Breast epithelium (tissue), 4 donors: ENCODE measurements around the gene RPS26. TPM values are rescaled to one million over a fixed set of nuclear protein-coding genes. Genes with fewer than 3 reads are reported as not detected.

Experiments
- DNase-seq, 2 donors: peaks; one replicate each; pipeline ENCODE4 v3.0.0-alpha.2; 2019; ENCODE audit warnings: low spot score in 2 of 2
- H3K27ac ChIP-seq, 2 donors: fragments of 200-600 bp; sonication (generic) in 1 of 2; one replicate each; pipeline ENCODE4 v1.5.1; 2016 to 2019; ENCODE audit warnings: mild to moderate bottlenecking in 1 of 2
- H3K27me3 ChIP-seq, 2 donors: fragments of 200-600 bp; sonication (generic) in 1 of 2; one replicate each; pipeline versions ENCODE4 v1.5.1 to v1.6.0; 2017 to 2019; ENCODE audit warnings: control low read depth in 1 of 2, mild to moderate bottlenecking in 1 of 2
- H3K36me3 ChIP-seq: fragments of 200-600 bp; one replicate; pipeline ENCODE4 v1.5.1; 2019
- H3K4me1 ChIP-seq, 2 donors: fragments of 200-600 bp; sonication (generic); one replicate each; pipeline ENCODE4 v1.5.1; 2016 to 2019; ENCODE audit warnings: control low read depth in 1 of 2
- H3K4me3 ChIP-seq, 3 donors: fragments of 200-600 bp; sonication (generic); 1 replicate in 2 of 3; 2 replicates in 1 of 3; pipeline ENCODE4 v1.5.1; 2016 to 2019; ENCODE audit warnings: mild to moderate bottlenecking in 3 of 3, moderate library complexity in 2 of 3
- H3K9me3 ChIP-seq, 2 donors: fragments of 200-600 bp; sonication (generic) in 1 of 2; one replicate each; pipeline ENCODE4 v1.5.1; 2016 to 2019; ENCODE audit warnings: control low read depth in 1 of 2
- POLR2A ChIP-seq: fragments of 450-650 bp; IDR thresholded peaks from one replicate; pipeline ENCODE4 v1.6.1; 2016; ENCODE audit warnings: antibody characterized with exemption, mild to moderate bottlenecking, moderate library complexity
- POLR2AphosphoS5 ChIP-seq, 3 donors: sonication (generic); formaldehyde crosslinking; IDR thresholded peaks; one replicate each; pipeline ENCODE4 v1.6.1; 2017; ENCODE audit warnings: antibody characterized with exemption in 3 of 3
- intact Hi-C: fragments of 100-400 bp; cut with DNase I; formaldehyde crosslinking; loops from one replicate; pipeline ENCODE4 v1.15.1; 2023; ENCODE audit warnings: low total_unique reads
- total RNA-seq, 3 donors: library from RNA; depleted of rRNA; stranded (reverse); fragments of >200 nt; gene quantifications; one replicate each; pipeline ENCODE4 v1.1.0, GENCODE V29; 2016
- TF ChIP-seq, protein P1 (sequence below), 3 donors: fragments of 450-650 bp; IDR thresholded peaks; one replicate each; pipeline ENCODE4 v1.5.1; 2016 to 2017; ENCODE audit warnings: antibody characterized with exemption in 3 of 3, mild to moderate bottlenecking in 3 of 3, moderate library complexity in 3 of 3

The RPS26 gene
- total RNA-seq, 3 donors from 2014 or later: 557 to 1,840 (median 572) TPM

DNA sequence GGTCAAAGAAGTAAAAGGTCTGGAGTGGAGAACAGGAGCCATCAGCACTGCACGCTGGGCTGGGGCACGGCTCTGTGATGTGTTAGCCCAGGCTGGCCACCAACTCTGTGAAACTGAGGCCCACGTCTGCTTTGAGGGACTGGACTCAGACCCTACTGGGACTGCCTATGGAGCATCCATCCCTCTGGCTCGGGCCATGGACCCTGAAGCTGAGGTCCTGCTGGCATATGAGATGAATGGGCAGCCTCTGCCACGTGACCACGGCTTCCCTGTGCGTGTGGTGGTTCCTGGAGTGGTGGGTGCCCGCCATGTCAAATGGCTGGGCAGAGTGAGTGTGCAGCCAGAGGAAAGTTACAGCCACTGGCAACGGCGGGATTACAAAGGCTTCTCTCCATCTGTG is 37.5 kb upstream of the RPS26 start:
- intact Hi-C loops: no loop called here
- no peaks in the 10 kb centered on the region for H3K4me1 ChIP-seq
- H3K27ac ChIP-seq: no peak overlapping the region
- no peak for DNase-seq
- no peaks in the 10 kb centered on the region for H3K36me3 ChIP-seq
- no peak overlapping the region for H3K4me3 ChIP-seq
- H3K27me3 ChIP-seq: no peaks in the 10 kb centered on the region
- TF ChIP-seq, protein P1, sequence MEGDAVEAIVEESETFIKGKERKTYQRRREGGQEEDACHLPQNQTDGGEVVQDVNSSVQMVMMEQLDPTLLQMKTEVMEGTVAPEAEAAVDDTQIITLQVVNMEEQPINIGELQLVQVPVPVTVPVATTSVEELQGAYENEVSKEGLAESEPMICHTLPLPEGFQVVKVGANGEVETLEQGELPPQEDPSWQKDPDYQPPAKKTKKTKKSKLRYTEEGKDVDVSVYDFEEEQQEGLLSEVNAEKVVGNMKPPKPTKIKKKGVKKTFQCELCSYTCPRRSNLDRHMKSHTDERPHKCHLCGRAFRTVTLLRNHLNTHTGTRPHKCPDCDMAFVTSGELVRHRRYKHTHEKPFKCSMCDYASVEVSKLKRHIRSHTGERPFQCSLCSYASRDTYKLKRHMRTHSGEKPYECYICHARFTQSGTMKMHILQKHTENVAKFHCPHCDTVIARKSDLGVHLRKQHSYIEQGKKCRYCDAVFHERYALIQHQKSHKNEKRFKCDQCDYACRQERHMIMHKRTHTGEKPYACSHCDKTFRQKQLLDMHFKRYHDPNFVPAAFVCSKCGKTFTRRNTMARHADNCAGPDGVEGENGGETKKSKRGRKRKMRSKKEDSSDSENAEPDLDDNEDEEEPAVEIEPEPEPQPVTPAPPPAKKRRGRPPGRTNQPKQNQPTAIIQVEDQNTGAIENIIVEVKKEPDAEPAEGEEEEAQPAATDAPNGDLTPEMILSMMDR (IDR thresholded peaks at IDR 0.05): no peak
- TF ChIP-seq POLR2A (no peak), POLR2AphosphoS5 (IDR thresholded peaks at IDR 0.05) (no peak)
- no peaks in the 10 kb centered on the region for H3K9me3 ChIP-seq

DNA sequence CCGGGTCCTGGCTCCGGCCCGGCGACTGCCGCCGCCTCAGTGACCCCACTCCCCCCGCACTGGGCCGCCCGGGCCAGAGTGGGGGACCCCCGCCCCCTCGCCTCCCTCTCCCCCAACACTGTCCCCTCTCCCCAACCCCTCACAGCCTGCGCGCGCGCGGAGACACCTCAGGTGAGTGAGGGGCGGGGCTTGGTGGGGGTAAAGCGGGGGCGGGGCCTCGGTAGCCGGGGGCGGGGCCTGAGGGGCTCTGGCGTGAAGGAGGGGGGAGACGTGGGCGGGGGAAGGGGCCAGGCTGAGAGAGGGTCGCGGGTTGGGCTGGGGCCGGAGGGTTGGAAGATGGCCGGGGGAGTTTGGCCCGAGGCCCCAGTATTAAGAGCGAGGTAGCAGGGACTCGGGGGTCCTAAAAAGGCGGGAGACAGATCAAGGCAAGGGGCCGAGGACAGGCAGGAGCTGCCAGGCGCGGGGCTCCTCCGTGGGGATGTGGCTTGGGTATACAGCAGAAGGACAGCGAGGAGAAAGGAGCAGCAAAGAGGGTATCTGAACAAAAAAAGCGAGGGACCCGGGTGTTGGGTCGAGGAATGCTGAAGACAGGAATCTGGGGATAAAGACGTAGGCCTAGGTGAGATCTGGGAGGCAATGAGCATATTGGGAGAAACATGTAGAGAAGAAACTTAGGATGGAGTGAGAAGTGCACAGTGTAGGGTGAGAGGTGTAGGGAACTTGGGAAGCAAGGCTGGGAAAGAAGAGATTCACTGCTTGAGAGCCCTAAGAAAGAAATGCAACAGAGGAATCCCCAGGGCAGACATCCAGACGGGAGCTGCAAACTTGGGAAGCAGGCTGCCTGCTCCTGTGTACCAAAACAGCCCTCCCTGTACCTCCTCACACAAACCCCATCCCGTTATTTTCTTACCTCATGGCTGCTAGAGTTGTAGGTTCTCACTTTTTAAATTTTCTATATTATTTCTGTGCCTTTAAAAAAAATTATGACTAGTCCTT is 33.9 kb upstream of the RPS26 start:
- Histone ChIP-seq H3K4me3 (peak overlapping the region; percentile 93 to 98 (median 98)), H3K27ac (peak overlapping the region; percentile 98), H3K9me3 (no peaks in the 10 kb centered on the region), H3K27me3 (no peaks in the 10 kb centered on the region), H3K4me1 (no peaks in the 10 kb centered on the region), H3K36me3 (no peaks in the 10 kb centered on the region)
- intact Hi-C loops: no loop called here
- TF ChIP-seq POLR2A (no peak), POLR2AphosphoS5 (IDR thresholded peaks at IDR 0.05) (no peak)
- TF ChIP-seq, protein P1 (IDR thresholded peaks at IDR 0.05): no peak
- DNase-seq: peak in 1 of 2 donors; percentile 34

DNA sequence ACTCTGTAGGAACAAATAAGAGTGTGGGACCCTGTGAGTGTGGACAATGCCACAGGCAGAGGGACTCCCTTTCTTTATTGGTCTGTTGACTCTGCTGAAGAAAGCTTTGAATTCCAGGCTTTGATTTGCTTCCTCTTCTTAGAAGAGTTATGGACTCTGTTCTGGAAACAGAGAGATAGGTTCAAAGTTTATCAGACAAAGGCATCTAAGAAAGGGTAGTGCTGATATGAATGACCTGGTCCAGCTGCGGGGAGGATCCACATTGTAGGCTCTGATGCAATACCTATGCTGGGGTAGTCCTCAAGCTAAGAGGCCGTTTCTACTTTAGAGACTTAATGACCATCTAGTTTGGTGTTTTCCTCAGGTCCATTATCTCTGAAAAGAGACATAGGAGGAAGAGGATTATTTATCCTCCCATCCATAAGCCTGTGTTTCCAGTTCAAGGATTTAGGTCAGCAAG is 31.6 kb upstream of the RPS26 start:
- H3K27ac ChIP-seq: no peak overlapping the region
- H3K9me3 ChIP-seq: no peaks in the 10 kb centered on the region
- intact Hi-C loops: no loop called here
- no peaks in the 10 kb centered on the region for H3K4me1 ChIP-seq
- H3K27me3 ChIP-seq: no peaks in the 10 kb centered on the region
- TF ChIP-seq, protein P1 (IDR thresholded peaks at IDR 0.05): no peak
- TF ChIP-seq POLR2A (no peak), POLR2AphosphoS5 (IDR thresholded peaks at IDR 0.05) (no peak)
- DNase-seq: no peak
- H3K36me3 ChIP-seq: no peaks in the 10 kb centered on the region
- H3K4me3 ChIP-seq: no peak overlapping the region

DNA sequence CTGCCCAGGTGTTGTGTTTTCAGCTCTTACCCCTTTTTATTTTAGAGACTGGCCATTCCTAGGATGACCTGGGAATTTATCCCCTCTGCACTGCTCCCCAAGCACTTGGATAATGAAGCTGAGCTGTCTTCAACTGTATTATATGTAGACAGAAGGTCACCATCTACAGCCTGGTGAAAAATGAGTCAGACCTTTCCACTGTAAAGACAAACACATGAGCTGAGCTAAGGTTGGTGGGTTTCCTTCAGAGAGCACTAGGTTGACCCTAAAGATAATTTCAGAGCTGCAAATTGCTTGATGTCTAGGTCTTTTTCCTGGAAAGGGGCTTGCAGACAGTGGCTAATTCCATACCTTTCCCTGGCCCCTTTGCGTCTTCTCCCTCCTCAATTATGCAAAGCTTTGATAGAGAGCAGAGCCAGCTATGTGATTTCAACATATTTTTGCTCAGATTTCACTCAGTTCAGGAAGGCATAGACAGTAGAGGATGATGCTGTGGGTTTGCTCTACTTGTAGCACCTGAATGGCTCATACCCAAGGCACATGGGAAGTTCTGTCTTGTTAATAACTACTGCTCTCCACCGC is 30.1 kb upstream of the RPS26 start:
- Histone ChIP-seq H3K9me3 (no peaks in the 10 kb centered on the region), H3K4me3 (no peak overlapping the region), H3K27ac (no peak overlapping the region), H3K4me1 (no peaks in the 10 kb centered on the region), H3K36me3 (no peaks in the 10 kb centered on the region), H3K27me3 (no peaks in the 10 kb centered on the region)
- intact Hi-C loops: no loop called here
- TF ChIP-seq, protein P1 (IDR thresholded peaks at IDR 0.05): no peak
- DNase-seq: no peak

DNA sequence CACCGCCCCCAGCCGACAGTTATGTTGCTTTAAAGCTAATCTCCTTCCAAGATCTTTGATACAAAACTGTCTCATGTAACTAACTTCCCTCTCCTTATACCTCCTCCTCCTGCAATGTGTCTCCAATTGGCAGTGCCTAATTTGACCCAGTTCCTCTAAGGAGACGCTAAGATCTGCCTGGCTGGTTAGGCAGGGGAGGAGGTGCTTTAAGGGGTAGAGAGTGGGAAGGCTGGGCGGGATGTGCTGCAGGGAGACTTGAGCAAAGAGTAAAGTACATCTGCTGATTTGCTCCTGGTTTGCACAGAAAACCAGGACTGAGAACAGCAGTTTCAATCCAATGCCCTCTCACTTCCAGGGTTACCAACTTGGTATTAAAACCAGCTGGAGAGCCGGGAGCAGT is 28.2 kb upstream of the RPS26 start:
- TF ChIP-seq, protein P1 (IDR thresholded peaks at IDR 0.05): no peak
- no peak for TF ChIP-seq POLR2AphosphoS5 (IDR thresholded peaks at IDR 0.05)
- no peak for TF ChIP-seq POLR2A
- H3K27me3 ChIP-seq: no peaks in the 10 kb centered on the region
- H3K4me1 ChIP-seq: no peaks in the 10 kb centered on the region
- H3K27ac ChIP-seq: peak overlapping the region in 1 of 2 donors; percentile 48
- no peak overlapping the region for H3K4me3 ChIP-seq
- no peak for DNase-seq
- no peaks in the 10 kb centered on the region for H3K36me3 ChIP-seq
- no peaks in the 10 kb centered on the region for H3K9me3 ChIP-seq
- intact Hi-C loops: no loop called here
